DND-41 (cell line): ENCODE data around the gene NENF.

Source experiments
- ATAC-seq: fragments of 200-7000 bp; cut with Tn5 transposase; 3 replicates; pipeline ENCODE4 v1.9.1; 2021; ENCODE audit warnings: low read depth; ENCODE audit not compliant: insufficient read depth
- DNase-seq: peaks from one replicate; pipeline ENCODE4 v3.0.0-alpha.2; 2020
- H2AFZ ChIP-seq: 2 replicates; pipeline ENCODE4 v1.6.0; 2012; ENCODE audit warnings: low read depth, low read length
- H3K27ac ChIP-seq: 2 replicates; pipeline ENCODE4 v1.5.1; 2012; ENCODE audit warnings: low read length, inconsistent platforms
- H3K27me3 ChIP-seq: fragments of 200-600 bp; sonication (generic); 2 replicates; pipeline ENCODE4 v1.6.0; 2012; ENCODE audit warnings: low read length, mild to moderate bottlenecking, inconsistent platforms; ENCODE audit not compliant: insufficient read depth, poor library complexity
- H3K36me3 ChIP-seq: 2 replicates; pipeline ENCODE4 v1.5.1; 2012; ENCODE audit warnings: low read length, inconsistent platforms; ENCODE audit not compliant: insufficient read depth
- H3K4me1 ChIP-seq: 2 replicates; pipeline ENCODE4 v1.5.1; 2012; ENCODE audit warnings: mild to moderate bottlenecking, low read length; ENCODE audit not compliant: insufficient read depth
- H3K4me2 ChIP-seq: 2 replicates; pipeline ENCODE4 v1.6.0; 2012; ENCODE audit warnings: mild to moderate bottlenecking, moderate library complexity, low read length, inconsistent platforms; ENCODE audit not compliant: insufficient read depth
- H3K4me3 ChIP-seq, 2 experiments: fragments of 200-600 bp in 1 of 2; shearing (Covaris generic) in 1 of 2; 2 replicates each; pipeline ENCODE4 v1.5.1; 2012 to 2016; ENCODE audit warnings: inconsistent platforms in 2 of 2, low read length in 2 of 2, mild to moderate bottlenecking in 2 of 2, low read depth in 1 of 2, moderate library complexity in 1 of 2
- H3K79me2 ChIP-seq: 2 replicates; pipeline ENCODE4 v1.6.0; 2012; ENCODE audit warnings: low read length, inconsistent platforms; ENCODE audit not compliant: insufficient read depth
- H3K9ac ChIP-seq: 2 replicates; pipeline ENCODE4 v1.6.0; 2012; ENCODE audit warnings: low read depth, mild to moderate bottlenecking, inconsistent platforms, low read length, moderate library complexity
- H3K9me3 ChIP-seq: 2 replicates; pipeline ENCODE4 v1.5.1; 2012; ENCODE audit warnings: low read length, moderate library complexity, mild to moderate bottlenecking, inconsistent platforms; ENCODE audit not compliant: insufficient read depth, severe bottlenecking
- H4K20me1 ChIP-seq: 2 replicates; pipeline ENCODE4 v1.6.0; 2012; ENCODE audit warnings: low read length; ENCODE audit not compliant: insufficient read depth
- CTCF ChIP-seq: IDR thresholded peaks from 2 replicates; pipeline ENCODE4 v1.5.1; 2012; ENCODE audit warnings: borderline replicate concordance, low read length, moderate library complexity, mild to moderate bottlenecking; ENCODE audit not compliant: poor library complexity, severe bottlenecking; ENCODE audit errors: extremely low read depth
- EZH2 ChIP-seq: IDR thresholded peaks from 3 replicates; pipeline ENCODE4 v1.6.1; 2012; ENCODE audit warnings: borderline replicate concordance, low read depth, mild to moderate bottlenecking, moderate library complexity, low read length, inconsistent platforms; ENCODE audit not compliant: severe bottlenecking

Gene NENF

GRCh38 chr1:212396638-212397037 is 36.1 kb upstream of the NENF start:
- Histone ChIP-seq H2AFZ (no peak overlapping the region), H3K36me3 (peaks cover 41% of the 10 kb centered on the region), H3K9ac (no peak overlapping the region), H3K79me2 (peaks cover 28% of the 10 kb centered on the region; the same call in 1 of the 2 replicates), H3K9me3 (peaks cover 18% of the 10 kb centered on the region), H3K27me3 (no peaks in the 10 kb centered on the region), H4K20me1 (no peaks in the 10 kb centered on the region), H3K4me1 (no peaks in the 10 kb centered on the region), H3K27ac (no peak overlapping the region), H3K4me2 (no peak overlapping the region), H3K4me3 (no peak overlapping the region)
- ATAC-seq (no peak), DNase-seq (no peak)
- TF ChIP-seq CTCF: no peak
- TF ChIP-seq EZH2: no peak

GRCh38 chr1:212397171-212397570 is 35.5 kb upstream of the NENF start:
- H3K27me3 ChIP-seq: no peaks in the 10 kb centered on the region
- TF ChIP-seq EZH2: no peak
- no peak for TF ChIP-seq CTCF
- H3K79me2 ChIP-seq: peaks cover 28% of the 10 kb centered on the region; the same call in 1 of the 2 replicates
- no peak for DNase-seq
- ATAC-seq: no peak
- no peak overlapping the region for H3K4me3 ChIP-seq
- peaks cover 43% of the 10 kb centered on the region for H3K36me3 ChIP-seq
- H4K20me1 ChIP-seq: no peaks in the 10 kb centered on the region
- H3K27ac ChIP-seq: no peak overlapping the region
- H3K4me1 ChIP-seq: no peaks in the 10 kb centered on the region
- no peak overlapping the region for H3K9ac ChIP-seq
- peaks cover 18% of the 10 kb centered on the region for H3K9me3 ChIP-seq
- no peak overlapping the region for H2AFZ ChIP-seq
- H3K4me2 ChIP-seq: no peak overlapping the region

GRCh38 chr1:212401042-212401441 is 31.7 kb upstream of the NENF start:
- Histone ChIP-seq H4K20me1 (no peaks in the 10 kb centered on the region), H3K27ac (no peak overlapping the region), H3K9me3 (peaks cover 18% of the 10 kb centered on the region), H2AFZ (no peak overlapping the region), H3K9ac (no peak overlapping the region), H3K36me3 (peaks cover 71% of the 10 kb centered on the region), H3K4me1 (no peaks in the 10 kb centered on the region), H3K27me3 (no peaks in the 10 kb centered on the region), H3K4me2 (no peak overlapping the region), H3K79me2 (peaks cover 26% of the 10 kb centered on the region; the same call in 1 of the 2 replicates), H3K4me3 (no peak overlapping the region)
- TF ChIP-seq CTCF (no peak), EZH2 (no peak)
- DNase-seq: no peak
- no peak for ATAC-seq
